Medulla oblongata (tissue), 1 donor: ENCODE results near the gene ZNF487.
"Not testable (repeated sequence)": the region's sequence is repeated elsewhere in the genome, so short reads cannot be mapped to it uniquely, and the experiment has no call there.

Source experiments
- DNase-seq: peaks from one replicate; pipeline ENCODE4 v3.0.0-alpha.2; 2015; ENCODE audit errors: extremely low spot score

Gene ZNF487

GRCh38 chr10:43404704-43405084, 32.2 kb upstream of the ZNF487 start:
- DNase-seq = no peak

GRCh38 chr10:43407148-43407575, 29.7 kb upstream of the ZNF487 start:
- peak; percentile 38 for DNase-seq

GRCh38 chr10:43407576-43408330, 29.2 kb upstream of the ZNF487 start:
- DNase-seq = peak; percentile 88

- DNase-seq = no peak
Observed at GRCh38 chr10:43408331-43408709, 28.6 kb upstream of the ZNF487 start.

GRCh38 chr10:43408710-43409384, 28.1 kb upstream of the ZNF487 start, which contains the start of gene HNRNPF:
HNRNPF (minus strand) TSS chr10:43409186; CDS start chr10:43387884, 21,302 bp downstream.
- peak; percentile 97 for DNase-seq

- DNase-seq = no peak
Observed at GRCh38 chr10:43409385-43410109, 27.4 kb upstream of the ZNF487 start.

GRCh38 chr10:43410345-43410744, 26.6 kb upstream of the ZNF487 start:
- DNase-seq = no peak

- no peak for DNase-seq
Observed at GRCh38 chr10:43411536-43411935, 25.4 kb upstream of the ZNF487 start.

- DNase-seq = no peak
Observed at GRCh38 chr10:43415544-43415943, 21.4 kb upstream of the ZNF487 start.

- DNase-seq = peak; percentile 41
Observed at GRCh38 chr10:43417950-43418768, 18.8 kb upstream of the ZNF487 start.

GRCh38 chr10:43419997-43420368, 16.9 kb upstream of the ZNF487 start:
- DNase-seq = no peak

GRCh38 chr10:43420369-43421200, 16.3 kb upstream of the ZNF487 start:
- DNase-seq = peak; percentile 88

GRCh38 chr10:43421201-43421507, 15.8 kb upstream of the ZNF487 start:
- DNase-seq = no peak

- DNase-seq = no peak
Observed at GRCh38 chr10:43421519-43421918, 15.4 kb upstream of the ZNF487 start.

GRCh38 chr10:43421944-43422343, 15.0 kb upstream of the ZNF487 start:
- DNase-seq = not testable (repeated sequence)

GRCh38 chr10:43424416-43424815, 12.5 kb upstream of the ZNF487 start:
- DNase-seq = no peak

- DNase-seq = not testable (repeated sequence)
Observed at GRCh38 chr10:43426476-43426875, 10.4 kb upstream of the ZNF487 start.

GRCh38 chr10:43427166-43427825, 9.6 kb upstream of the ZNF487 start:
- no peak for DNase-seq

- no peak for DNase-seq
Observed at GRCh38 chr10:43430926-43431663, 5.8 kb upstream of the ZNF487 start.
